Measurements from ENCODE around the gene GOLGA8N. TPM values are rescaled to one million over a fixed set of nuclear protein-coding genes. Genes with fewer than 3 reads are reported as not detected.

The GOLGA8N gene
- total RNA-seq, 1 experiment from 2014 or later: 1.6 TPM

GRCh38 chr15:32652178-32652577 is 58.9 kb downstream of the GOLGA8N start:
- Histone ChIP-seq H3K36me3 (ENCODE audit: low read depth) (no peaks in the 10 kb centered on the region), H3K79me2 (ENCODE audit: low read depth) (no peaks in the 10 kb centered on the region), H3K27ac (peak overlapping the region; percentile 84), H3K9me3 (ENCODE audit: insufficient read depth, low read depth) (no peaks in the 10 kb centered on the region), H3K9me2 (ENCODE audit: insufficient read depth) (no peaks in the 10 kb centered on the region), H3K27me3 (ENCODE audit: insufficient read depth, low read depth) (no peaks in the 10 kb centered on the region), H3K4me3 (no peak overlapping the region), H2AFZ (peak overlapping the region; percentile 72), H4K20me1 (ENCODE audit: insufficient read depth) (no peaks in the 10 kb centered on the region), H3F3A (ENCODE audit: insufficient read depth, low read depth) (peaks cover 6% of the 10 kb centered on the region; the same call in 1 of the 2 replicates), H3K4me2 (peak overlapping the region; percentile 73), H3K4me1 (replicated peaks; ENCODE audit: insufficient read depth) (peaks cover 19% of the 10 kb centered on the region)
- BruUV-seq (replicated peaks): no TSS peak
- CTCF ChIA-PET: interaction anchor here (0.6 kb wide), 2 partner anchors 11 to 480 kb away, joined by 3 read pairs; no protein-coding TSS in a partner anchor
- intact Hi-C loops (cut with micrococcal nuclease; ENCODE audit: unreplicated experiment): loop anchor here (10.0 kb wide), 1 partner anchor 553 kb away; no protein-coding TSS in a partner anchor
- no peak for TF ChIP-seq CTCF (conservative IDR thresholded peaks at IDR 0.05)
- TF ChIP-seq EZH2 (IDR thresholded peaks at IDR 0.05; ENCODE audit: low read depth): no peak
- POLR2A ChIA-PET (ENCODE audit: unreplicated experiment): interaction anchor here (0.6 kb wide), 3 partner anchors 415 to 742 kb away, joined by 3 to 4 read pairs (median 3); no protein-coding TSS in a partner anchor
- peak; percentile 10 to 45 for DNase-seq

- CTCF ChIA-PET: no interaction called here
- no peak for TF ChIP-seq EZH2 (IDR thresholded peaks at IDR 0.05; ENCODE audit: low read depth)
- no peak for TF ChIP-seq CTCF (conservative IDR thresholded peaks at IDR 0.05)
- Histone ChIP-seq H3K9me2 (ENCODE audit: insufficient read depth) (no peaks in the 10 kb centered on the region), H3F3A (ENCODE audit: insufficient read depth, low read depth) (peaks cover 17% of the 10 kb centered on the region; the same call in 1 of the 2 replicates), H3K4me1 (replicated peaks; ENCODE audit: insufficient read depth) (peaks cover 30% of the 10 kb centered on the region), H3K36me3 (ENCODE audit: low read depth) (no peaks in the 10 kb centered on the region), H3K27me3 (ENCODE audit: insufficient read depth, low read depth) (no peaks in the 10 kb centered on the region), H3K27ac (no peak overlapping the region), H3K9me3 (ENCODE audit: insufficient read depth, low read depth) (no peaks in the 10 kb centered on the region), H3K79me2 (ENCODE audit: low read depth) (no peaks in the 10 kb centered on the region), H3K4me3 (no peak overlapping the region), H2AFZ (no peak overlapping the region), H4K20me1 (ENCODE audit: insufficient read depth) (no peaks in the 10 kb centered on the region), H3K4me2 (no peak overlapping the region)
- intact Hi-C loops (cut with micrococcal nuclease; ENCODE audit: unreplicated experiment): loop anchor here (10.0 kb wide), 1 partner anchor 549 kb away; no protein-coding TSS in a partner anchor
- BruUV-seq (replicated peaks): no TSS peak
- DNase-seq: no peak
- POLR2A ChIA-PET (ENCODE audit: unreplicated experiment): interaction anchor here (0.5 kb wide), 1 partner anchor 400 kb away, joined by 4 read pairs; no protein-coding TSS in a partner anchor
Observed at GRCh38 chr15:32656091-32656490, 62.8 kb downstream of the GOLGA8N start.

DNA sequence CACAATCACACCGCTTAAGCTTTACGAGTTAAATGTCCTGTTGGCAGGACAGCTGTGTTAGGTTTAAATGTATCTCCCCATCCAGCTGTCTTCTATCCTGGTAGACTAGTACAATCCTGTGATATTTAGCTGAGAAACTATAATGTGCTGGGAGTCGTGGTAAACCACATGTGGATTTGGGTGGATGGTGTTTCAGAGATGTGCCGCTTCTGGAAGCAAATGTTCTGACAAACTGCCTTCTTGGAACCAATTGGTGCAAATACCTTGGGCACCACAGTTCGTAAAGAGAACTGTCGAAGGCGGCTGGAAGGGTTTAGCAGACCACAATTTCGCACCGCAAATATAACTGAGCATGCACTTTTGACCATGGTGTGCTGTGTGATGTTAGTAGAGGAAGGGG is 63.2 kb downstream of the GOLGA8N start:
- no peak overlapping the region for H2AFZ ChIP-seq
- no peaks in the 10 kb centered on the region for H3K9me3 ChIP-seq (ENCODE audit: insufficient read depth, low read depth)
- H3K4me3 ChIP-seq: no peak overlapping the region
- H3K4me2 ChIP-seq: no peak overlapping the region
- H3K27ac ChIP-seq: no peak overlapping the region
- peaks cover 28% of the 10 kb centered on the region for H3K4me1 ChIP-seq (replicated peaks; ENCODE audit: insufficient read depth)
- H3K79me2 ChIP-seq (ENCODE audit: low read depth): no peaks in the 10 kb centered on the region
- POLR2A ChIA-PET (ENCODE audit: unreplicated experiment): interaction anchor here (0.5 kb wide), 1 partner anchor 400 kb away, joined by 4 read pairs; no protein-coding TSS in a partner anchor
- TF ChIP-seq CTCF (conservative IDR thresholded peaks at IDR 0.05): no peak
- no peak for TF ChIP-seq EZH2 (IDR thresholded peaks at IDR 0.05; ENCODE audit: low read depth)
- intact Hi-C loops (cut with micrococcal nuclease; ENCODE audit: unreplicated experiment): loop anchor here (10.0 kb wide), 1 partner anchor 548 kb away; no protein-coding TSS in a partner anchor
- peaks cover 15% of the 10 kb centered on the region; the same call in 1 of the 2 replicates for H3F3A ChIP-seq (ENCODE audit: insufficient read depth, low read depth)
- no TSS peak for BruUV-seq (replicated peaks)
- no peaks in the 10 kb centered on the region for H3K36me3 ChIP-seq (ENCODE audit: low read depth)
- no peaks in the 10 kb centered on the region for H3K27me3 ChIP-seq (ENCODE audit: insufficient read depth, low read depth)
- no peaks in the 10 kb centered on the region for H3K9me2 ChIP-seq (ENCODE audit: insufficient read depth)
- no peaks in the 10 kb centered on the region for H4K20me1 ChIP-seq (ENCODE audit: insufficient read depth)
- no peak for DNase-seq
- CTCF ChIA-PET: interaction anchor here (0.7 kb wide), 1 partner anchor 10 kb away, joined by 4 read pairs; no protein-coding TSS in a partner anchor

Other genes starting within 250 kb of the GOLGA8N start
- gene GOLGA8K, start 190.2 kb upstream of the GOLGA8N start, total RNA-seq (2021): 0.35 TPM in 1 of 2 replicates, not detected in the other
- 0.28 and 0.59 TPM in 2 replicates for gene GOLGA8O, start 137.8 kb upstream of the GOLGA8N start, total RNA-seq (2021)
- gene ARHGAP11A, start 22.0 kb downstream of the GOLGA8N start, total RNA-seq (2021): 81.5 and 91.6 TPM in 2 replicates
- gene SCG5, start 48.3 kb downstream of the GOLGA8N start, total RNA-seq (2021): 0.39 TPM in 1 of 2 replicates, not detected in the other
- gene GREM1, start 124.5 kb downstream of the GOLGA8N start, total RNA-seq (2021): 0.39 and 0.48 TPM in 2 replicates